ENCODE data around the gene STAT1. TPM values are rescaled to one million over a fixed set of nuclear protein-coding genes. Genes with fewer than 3 reads are reported as not detected.

The STAT1 gene
- total RNA-seq, 1 donor from 2014 or later, result 29.0 TPM

- Histone ChIP-seq H3K36me3 (ENCODE audit: control insufficient read depth, insufficient read depth, low read length) (no peaks in the 10 kb centered on the region), H3K4me3 (ENCODE audit: low read depth, low read length) (no peak overlapping the region), H3K27me3 (ENCODE audit: control insufficient read depth, insufficient read depth, low read length) (no peaks in the 10 kb centered on the region)
- FAIRE-seq (peak; percentile 36), DNase-seq (ENCODE audit: low read depth) (peak; percentile 85)
- TF ChIP-seq CTCF (IDR thresholded peaks at IDR 0.05; ENCODE audit: insufficient read depth, low read length, severe bottlenecking), result no peak
These were observed 24.3 kb upstream of the STAT1 start for GRCh38 chr2:191038241-191038725.

- DNase-seq (ENCODE audit: low read depth), result no peak
- FAIRE-seq, result no peak
- TF ChIP-seq CTCF (IDR thresholded peaks at IDR 0.05; ENCODE audit: insufficient read depth, low read length, severe bottlenecking), result no peak
- Histone ChIP-seq H3K27me3 (ENCODE audit: control insufficient read depth, insufficient read depth, low read length) (no peaks in the 10 kb centered on the region), H3K36me3 (ENCODE audit: control insufficient read depth, insufficient read depth, low read length) (no peaks in the 10 kb centered on the region), H3K4me3 (ENCODE audit: low read depth, low read length) (no peak overlapping the region)
These were observed 23.4 kb upstream of the STAT1 start for GRCh38 chr2:191037351-191037750.

- FAIRE-seq, result no peak
These were observed 22.4 kb upstream of the STAT1 start for GRCh38 chr2:191036363-191036762.

GRCh38 chr2:191032588-191033429, 18.8 kb upstream of the STAT1 start:
- Histone ChIP-seq H3K27me3 (ENCODE audit: control insufficient read depth, insufficient read depth, low read length) (no peaks in the 10 kb centered on the region), H3K4me3 (ENCODE audit: low read depth, low read length) (no peak overlapping the region), H3K36me3 (ENCODE audit: control insufficient read depth, insufficient read depth, low read length) (peaks cover 1% of the 10 kb centered on the region)
- TF ChIP-seq CTCF (IDR thresholded peaks at IDR 0.05; ENCODE audit: insufficient read depth, low read length, severe bottlenecking), result no peak
- no peak for DNase-seq (ENCODE audit: low read depth)
- FAIRE-seq, result no peak

More at GRCh38 chr2:191036363-191036762, 22.4 kb upstream of the STAT1 start:
- Histone ChIP-seq H3K36me3 (ENCODE audit: control insufficient read depth, insufficient read depth, low read length) (no peaks in the 10 kb centered on the region), H3K4me3 (ENCODE audit: low read depth, low read length) (no peak overlapping the region), H3K27me3 (ENCODE audit: control insufficient read depth, insufficient read depth, low read length) (no peaks in the 10 kb centered on the region)
- no peak for DNase-seq (ENCODE audit: low read depth)
- TF ChIP-seq CTCF (IDR thresholded peaks at IDR 0.05; ENCODE audit: insufficient read depth, low read length, severe bottlenecking), result no peak

- TF ChIP-seq CTCF (IDR thresholded peaks at IDR 0.05; ENCODE audit: insufficient read depth, low read length, severe bottlenecking), result no peak
- DNase-seq (ENCODE audit: low read depth), result no peak
- Histone ChIP-seq H3K36me3 (ENCODE audit: control insufficient read depth, insufficient read depth, low read length) (peaks cover 1% of the 10 kb centered on the region), H3K4me3 (ENCODE audit: low read depth, low read length) (no peak overlapping the region), H3K27me3 (ENCODE audit: control insufficient read depth, insufficient read depth, low read length) (no peaks in the 10 kb centered on the region)
- no peak for FAIRE-seq
These were observed 17.3 kb upstream of the STAT1 start for GRCh38 chr2:191031256-191031655.
